Measurements from ENCODE around the gene KMT2D.

GRCh38 chr12:49019443-49020324 is 40.9 kb downstream of the KMT2D start:
- TF ChIP-seq, protein P1, sequence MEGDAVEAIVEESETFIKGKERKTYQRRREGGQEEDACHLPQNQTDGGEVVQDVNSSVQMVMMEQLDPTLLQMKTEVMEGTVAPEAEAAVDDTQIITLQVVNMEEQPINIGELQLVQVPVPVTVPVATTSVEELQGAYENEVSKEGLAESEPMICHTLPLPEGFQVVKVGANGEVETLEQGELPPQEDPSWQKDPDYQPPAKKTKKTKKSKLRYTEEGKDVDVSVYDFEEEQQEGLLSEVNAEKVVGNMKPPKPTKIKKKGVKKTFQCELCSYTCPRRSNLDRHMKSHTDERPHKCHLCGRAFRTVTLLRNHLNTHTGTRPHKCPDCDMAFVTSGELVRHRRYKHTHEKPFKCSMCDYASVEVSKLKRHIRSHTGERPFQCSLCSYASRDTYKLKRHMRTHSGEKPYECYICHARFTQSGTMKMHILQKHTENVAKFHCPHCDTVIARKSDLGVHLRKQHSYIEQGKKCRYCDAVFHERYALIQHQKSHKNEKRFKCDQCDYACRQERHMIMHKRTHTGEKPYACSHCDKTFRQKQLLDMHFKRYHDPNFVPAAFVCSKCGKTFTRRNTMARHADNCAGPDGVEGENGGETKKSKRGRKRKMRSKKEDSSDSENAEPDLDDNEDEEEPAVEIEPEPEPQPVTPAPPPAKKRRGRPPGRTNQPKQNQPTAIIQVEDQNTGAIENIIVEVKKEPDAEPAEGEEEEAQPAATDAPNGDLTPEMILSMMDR (conservative IDR thresholded peaks at IDR 0.05; ENCODE audit: low read length), result peak; percentile 63
- no peak for TF ChIP-seq EZH2phosphoT487 (IDR thresholded peaks at IDR 0.05; ENCODE audit: borderline replicate concordance)

Measured in Loucy (cell line).